Endometrium (tissue), 2 donors: ENCODE data around the gene USH2A.
A peak's percentile ranks its signal among the peaks of the same experiment; 100 is the strongest.

Experiments
- FAIRE-seq: peaks from 2 replicates; lab custom pipeline; 2012; peaks lifted over from hg19 to GRCh38; lab: Jason Lieb, UNC
- donor health status: control.
- donor health status: control.

Gene USH2A

DNA sequence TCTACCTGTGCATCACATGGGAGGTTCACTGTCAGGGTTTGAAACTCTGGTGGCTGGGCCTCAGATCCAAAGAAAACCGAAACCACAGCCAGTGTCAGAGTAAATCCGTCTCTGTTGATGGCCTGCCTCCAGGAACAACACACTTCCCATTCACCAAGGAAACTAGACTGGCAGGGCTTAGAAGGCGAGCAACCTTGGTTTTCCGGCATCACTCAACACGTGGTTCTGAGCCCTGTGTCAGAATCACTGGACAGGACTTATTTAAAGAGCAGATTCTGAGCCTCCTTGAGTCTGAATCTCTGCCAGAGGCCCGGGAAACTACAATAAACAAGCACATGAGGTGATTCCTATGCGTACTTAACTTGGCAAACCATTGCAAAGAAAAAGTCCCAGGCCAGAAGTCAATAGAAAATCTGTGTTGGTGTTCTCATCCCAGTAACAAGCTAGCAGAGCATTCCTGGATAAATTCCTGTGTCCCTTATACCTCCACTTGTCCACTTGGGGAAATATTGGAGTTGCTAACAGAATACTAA is 786.1 kb downstream of the USH2A start:
- FAIRE-seq = no peak

DNA sequence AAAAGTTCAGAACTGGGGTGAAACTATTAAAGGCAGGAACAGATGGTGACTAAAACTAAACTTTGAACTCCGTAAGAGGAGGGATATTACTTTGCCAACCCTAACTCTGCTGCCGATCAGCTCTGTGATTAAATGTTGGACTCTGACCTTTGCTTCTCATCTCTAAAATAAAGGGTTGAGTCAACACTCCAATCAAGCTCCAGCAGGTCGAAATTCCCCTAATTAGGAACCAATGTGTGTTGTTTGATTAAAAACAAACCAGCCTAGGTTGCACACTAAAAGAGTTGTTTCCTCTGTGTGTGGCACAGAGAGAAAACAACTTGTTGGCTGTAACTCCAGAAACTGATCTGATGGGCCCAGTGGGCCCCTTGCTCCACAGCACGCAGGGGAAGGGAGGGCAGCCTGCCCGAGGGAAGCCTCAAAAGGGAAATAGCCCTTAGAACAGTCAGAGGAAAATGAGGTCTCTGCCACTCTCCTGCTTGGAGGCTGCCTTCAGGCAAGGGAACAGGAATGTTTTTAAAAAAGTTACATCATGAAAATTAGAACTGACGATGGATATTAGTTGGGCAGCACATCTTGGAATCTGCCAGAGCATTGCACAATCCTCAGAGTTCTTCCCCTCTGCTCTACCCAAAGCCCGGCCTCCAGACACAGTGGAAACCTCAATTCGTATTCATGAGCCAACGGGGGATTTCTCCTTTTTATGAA is 786.8 kb downstream of the USH2A start:
- no peak for FAIRE-seq

DNA sequence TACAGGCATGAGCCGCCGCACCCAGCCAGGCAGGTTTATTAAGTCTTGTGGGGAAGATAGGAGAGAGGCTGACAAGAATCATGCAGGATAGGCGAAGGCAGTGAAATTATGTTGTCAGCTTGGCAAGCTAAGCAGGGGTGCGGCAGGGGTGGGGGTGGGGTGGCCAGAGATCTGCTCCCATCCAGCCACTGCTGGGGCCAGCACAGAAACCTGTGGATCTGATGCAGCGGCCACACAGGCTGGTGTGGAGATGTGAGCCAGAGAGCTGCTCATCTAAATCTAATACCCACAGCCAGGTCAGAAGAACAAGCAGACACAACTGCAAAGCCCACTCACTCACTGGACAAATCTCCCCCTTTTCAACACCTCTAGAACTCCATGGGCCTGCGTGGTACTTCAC is 787.4 kb downstream of the USH2A start:
- FAIRE-seq = no peak

DNA sequence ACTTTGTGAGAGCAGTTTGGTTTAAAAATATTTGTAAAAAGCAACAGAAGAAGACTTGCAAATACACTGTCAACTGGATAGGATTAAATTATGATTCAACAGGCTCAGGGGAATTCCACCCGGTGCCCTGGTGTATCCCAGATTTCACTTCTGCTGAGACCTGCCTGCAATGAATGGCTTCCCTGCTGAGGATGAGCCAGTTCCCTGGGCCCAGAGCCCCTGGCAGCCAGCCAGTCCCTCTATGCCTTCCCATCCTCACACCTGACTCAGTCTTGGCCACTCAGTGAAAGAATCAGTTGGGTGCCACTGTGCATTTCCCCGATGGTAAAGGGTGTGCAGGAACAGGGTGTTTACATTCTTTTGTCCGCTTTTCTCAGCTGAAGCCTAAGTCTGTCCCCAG is 791.8 kb downstream of the USH2A start:
- no peak for FAIRE-seq

DNA sequence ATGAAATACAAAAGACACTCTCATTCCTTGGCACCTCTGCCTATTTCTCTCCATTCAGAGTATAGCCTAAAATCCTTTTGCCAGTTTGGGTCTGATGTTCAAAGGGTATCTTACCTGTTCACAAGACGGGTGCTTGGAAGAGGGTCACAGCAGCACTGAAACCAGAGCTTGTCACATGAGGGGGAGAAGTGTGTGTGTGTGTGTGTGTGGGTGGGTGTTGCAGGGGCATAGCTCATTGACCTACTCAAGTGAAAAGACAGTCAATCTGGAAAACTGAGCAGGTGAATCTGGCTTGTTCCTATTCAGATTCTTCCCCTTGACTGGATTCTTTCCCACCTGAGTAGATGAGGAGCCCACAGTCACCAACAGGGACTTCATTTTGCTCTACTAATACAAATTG is 792.2 kb downstream of the USH2A start:
- FAIRE-seq = no peak

DNA sequence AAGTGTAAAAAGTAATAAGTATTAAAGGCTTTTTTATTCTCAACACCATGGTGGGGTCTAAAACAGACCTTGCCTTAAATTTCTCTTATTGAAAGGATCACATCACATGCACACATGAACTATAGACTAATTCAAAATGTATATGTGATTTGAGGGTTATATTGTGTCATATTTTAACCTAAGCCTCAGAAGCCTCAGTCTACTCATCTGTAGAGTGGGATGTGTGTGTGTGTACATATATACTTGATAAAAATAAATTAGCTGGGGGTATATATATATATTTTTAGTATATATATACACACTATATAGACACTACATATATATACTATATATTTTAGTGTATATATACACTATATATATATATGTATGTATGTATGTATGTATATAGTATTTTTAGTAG is 797.3 kb downstream of the USH2A start:
- no peak for FAIRE-seq

DNA sequence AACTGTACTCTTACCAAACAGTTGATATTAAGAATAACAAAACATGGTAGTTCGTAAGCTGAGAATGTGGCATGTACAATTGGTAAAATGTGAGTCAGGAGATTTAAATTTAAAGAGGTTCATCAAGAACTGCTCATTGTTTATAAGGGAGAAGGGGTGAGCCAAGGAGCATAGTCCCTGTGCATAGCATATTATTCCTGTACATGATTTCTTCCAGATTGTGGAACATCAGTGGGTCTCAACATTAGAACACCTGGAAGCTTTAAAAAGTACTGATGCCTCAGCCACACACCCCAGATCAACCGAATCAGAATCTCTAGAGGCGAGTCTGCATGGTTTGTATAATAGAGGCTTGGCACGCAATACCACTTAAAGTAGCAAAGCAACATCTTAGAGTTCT is 800.1 kb downstream of the USH2A start:
- no peak for FAIRE-seq

DNA sequence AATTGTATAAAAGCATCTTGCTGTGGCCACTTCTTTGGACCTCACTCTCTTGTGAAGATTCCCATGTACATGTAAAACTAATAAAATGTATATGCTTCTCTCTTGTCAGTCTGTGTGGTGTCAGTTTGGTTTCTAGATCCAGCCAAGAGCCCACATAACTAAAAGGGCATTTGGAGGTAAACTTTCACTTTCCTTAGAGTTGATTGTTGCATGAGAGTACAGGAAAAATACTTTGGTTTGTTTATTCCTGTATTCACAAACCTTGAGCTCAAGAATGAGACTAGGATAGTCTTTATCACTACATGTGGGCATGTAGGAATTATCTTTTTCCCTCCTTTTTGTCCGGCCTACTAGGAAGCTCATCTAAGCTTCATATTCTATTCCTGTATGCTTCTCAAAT is 805.3 kb downstream of the USH2A start:
- no peak for FAIRE-seq

DNA sequence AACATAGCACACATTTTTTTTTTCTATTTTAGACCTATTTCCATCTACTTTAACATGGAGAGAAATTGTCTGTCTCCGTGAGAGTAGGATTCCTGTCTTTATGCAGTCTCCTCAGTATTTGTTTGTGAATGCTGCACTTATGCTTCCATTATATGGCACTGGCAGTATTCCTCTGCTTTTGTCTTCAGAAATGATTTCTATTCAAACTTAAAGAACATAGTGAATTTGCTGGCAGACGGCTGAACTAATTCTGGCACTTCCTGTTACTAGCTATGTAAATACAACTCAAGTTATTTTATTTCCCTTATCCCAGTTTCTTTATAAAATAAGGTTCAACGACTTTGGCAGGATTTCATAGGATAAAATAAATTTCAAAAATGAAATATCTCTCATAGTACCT is 810.9 kb downstream of the USH2A start:
- no peak for FAIRE-seq

DNA sequence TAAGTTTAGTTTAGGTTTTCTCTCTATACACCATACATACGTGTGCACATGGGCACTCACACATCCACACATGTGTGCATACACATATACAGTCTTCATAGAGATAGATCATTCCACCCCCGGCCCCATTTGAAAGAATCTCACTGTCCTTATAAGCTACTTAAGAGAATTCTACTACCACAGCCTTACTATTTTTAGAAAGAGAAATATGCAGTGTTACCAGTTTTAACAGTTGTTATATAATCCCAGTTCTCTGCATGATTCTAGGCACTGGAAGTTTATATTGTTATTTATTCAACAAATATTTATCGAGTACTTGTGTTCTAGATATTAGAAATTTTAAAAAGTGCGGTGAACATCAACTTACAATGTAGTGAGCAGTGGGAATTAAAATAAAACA is 814.6 kb downstream of the USH2A start:
- no peak for FAIRE-seq

DNA sequence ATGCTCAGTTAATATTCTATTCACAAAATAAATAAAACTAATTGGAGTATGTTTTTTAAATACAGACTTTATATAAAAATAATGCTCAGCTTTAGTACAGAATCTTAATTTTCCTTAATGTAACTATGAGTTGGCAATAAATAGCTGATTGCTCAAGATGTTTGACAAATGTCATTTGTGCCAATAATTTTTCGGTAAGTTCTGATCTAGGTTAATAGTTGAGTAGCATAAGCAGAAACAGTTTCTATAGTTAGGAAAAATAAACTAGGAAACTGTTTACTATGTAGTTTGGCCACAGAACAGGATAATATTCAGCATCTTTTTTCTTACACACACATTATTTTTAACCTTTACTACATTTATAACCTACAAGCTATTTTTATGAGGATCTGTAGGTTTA is 815.8 kb downstream of the USH2A start:
- FAIRE-seq = no peak

DNA sequence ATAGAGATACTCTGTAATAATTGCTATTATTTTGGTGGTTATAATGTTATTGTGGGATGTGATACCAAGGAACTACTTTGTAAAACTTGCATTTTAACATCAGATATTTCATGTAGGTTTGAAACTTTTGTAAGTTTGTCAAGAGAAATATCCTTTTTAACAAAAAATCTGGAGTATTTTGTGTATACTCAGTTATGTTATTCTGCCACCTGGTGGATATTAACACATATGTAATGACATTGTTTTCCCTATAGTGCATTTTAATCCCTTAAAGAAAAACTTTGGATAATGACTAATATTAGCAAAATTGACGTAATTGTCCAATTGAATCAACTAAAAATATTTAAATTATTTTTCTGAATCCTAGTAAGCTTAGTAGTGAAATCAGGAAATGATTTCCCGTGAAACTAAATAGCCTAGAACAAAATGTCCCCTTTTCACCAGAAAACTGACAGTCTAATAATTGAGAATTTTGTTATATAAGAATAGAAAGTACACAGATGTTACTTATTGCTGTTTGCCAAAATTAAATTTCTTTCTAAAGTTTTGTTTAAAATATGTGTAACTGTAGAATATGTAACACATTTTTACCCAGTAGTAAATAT is 816.6 kb downstream of the USH2A start:
- peak; percentile 78 for FAIRE-seq

DNA sequence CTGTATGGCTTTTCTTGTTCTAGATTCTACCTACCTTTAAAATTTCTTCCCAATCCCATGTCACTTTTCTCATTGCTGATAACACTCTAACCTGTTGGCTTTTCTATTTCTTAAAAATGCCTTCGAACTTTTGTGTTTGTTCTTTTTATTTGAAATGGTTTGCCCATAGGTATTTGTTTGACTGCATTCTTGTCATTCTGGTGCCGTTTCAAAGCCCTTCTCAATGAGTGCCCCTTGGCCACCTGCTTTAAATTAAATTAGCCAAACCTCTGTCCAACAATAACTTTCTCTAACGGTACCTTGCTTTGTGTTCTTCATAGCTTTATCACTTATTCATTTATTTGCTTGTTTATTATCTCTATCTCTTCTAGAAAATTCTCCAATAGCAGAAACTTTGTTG is 817.2 kb downstream of the USH2A start:
- no peak for FAIRE-seq

DNA sequence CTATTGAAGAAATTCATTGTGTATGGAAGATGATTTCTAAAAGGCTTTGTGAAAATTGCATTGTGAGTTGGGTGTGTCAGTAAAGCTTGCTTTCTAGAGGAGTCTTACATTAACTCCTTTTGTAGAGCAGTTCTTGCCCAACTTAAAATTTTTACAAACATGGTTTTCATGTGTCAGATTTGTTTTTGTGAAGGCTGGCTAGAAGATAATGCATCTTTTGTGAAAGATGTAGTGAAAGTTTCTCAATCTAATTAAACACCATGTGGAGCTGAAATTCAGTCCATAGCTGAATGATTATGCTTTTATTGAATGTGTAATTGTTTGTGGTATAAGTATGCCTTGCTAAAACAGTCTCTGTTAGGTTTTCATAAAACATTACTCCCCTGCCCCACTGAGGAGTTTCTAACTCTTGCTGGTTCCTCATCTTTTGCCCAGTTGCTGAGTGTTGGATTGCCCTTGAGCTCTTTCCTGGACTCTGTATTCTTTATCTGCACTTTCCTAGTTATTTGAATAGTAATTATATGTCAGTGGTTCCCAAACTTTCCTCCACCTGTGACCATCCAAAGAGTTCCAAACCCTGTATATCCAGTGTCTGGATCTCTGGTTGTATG is 818.1 kb downstream of the USH2A start:
- no peak for FAIRE-seq

DNA sequence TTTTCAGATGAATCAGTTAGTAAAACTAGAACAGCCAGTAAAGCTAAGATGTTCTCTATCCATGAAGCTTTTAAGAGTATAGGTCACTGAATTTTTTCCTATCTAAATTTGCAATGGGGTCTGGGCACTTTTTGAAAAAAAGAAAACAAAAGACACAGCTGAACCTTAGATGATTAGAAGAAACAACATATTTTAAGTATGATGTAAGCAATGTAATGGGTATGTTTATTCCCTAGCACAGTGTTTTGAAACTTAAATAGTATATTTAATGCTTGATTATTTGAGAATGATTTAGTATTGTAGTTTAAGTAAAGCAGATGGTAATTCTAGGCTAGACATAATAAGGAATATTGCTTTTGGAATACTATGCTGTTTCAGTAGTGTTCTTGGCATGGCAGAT is 819.9 kb downstream of the USH2A start:
- no peak for FAIRE-seq

DNA sequence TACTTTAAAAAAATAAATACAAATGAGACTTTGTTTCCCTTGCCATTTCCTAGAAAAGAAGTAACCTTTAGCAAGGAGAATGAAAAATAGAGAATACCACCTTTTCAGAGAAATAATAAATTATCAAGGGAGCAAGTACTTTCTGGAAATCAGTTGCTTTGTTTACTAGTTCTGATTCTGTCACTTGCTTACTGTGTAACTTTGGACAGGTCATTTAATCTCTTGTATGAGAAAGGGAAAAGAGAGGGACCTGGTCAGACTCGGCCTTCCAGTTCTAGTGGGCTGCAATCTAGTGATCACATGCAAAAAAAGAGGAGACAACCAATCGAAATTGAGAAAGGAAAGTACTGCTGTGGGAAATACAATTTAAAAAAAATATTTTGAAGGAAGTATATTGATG is 822.0 kb downstream of the USH2A start:
- no peak for FAIRE-seq

DNA sequence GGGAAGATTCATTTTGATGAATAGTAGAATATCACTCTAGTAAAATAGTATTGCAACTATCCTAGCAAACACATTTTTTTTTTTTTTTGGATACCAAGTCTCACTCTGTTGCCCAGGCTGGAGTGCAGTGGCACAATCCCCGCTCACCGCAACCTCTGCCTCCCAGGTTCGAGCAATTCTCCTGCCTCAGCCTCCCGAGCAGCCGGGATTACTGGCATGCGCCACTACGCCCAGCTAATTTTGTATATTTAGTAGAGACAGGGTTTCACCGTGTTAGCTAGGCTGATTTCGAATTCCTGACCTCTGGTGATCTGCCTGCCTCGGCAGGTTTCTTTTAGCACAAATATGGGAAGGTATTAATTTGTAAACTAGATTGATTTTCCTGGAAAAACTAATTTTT is 822.4 kb downstream of the USH2A start:
- FAIRE-seq = no peak

DNA sequence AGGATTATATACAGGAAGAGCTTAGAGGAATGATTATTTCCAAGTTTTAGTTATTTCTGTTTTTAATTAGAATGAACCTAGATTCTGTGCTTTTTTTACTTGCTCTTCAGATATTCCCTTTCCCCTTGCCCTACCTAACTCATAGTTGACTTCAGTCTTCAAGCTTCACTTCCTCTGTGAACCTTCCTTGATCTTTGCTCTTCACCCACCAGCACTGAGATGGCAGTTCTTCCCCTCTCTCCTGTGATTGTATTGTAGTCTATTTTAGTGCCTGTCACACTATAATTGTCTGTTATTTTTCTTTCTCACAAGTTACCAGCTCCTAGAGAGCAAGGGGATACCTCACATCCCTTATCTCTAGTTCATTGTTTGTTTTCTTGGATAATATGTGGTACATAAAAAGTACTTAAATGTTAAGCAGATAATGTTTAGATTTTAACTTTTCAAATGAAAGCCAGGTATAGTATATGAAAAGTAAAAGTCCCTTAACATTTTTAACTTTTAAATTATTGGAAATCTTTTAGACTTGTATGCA is 822.9 kb downstream of the USH2A start:
- no peak for FAIRE-seq

DNA sequence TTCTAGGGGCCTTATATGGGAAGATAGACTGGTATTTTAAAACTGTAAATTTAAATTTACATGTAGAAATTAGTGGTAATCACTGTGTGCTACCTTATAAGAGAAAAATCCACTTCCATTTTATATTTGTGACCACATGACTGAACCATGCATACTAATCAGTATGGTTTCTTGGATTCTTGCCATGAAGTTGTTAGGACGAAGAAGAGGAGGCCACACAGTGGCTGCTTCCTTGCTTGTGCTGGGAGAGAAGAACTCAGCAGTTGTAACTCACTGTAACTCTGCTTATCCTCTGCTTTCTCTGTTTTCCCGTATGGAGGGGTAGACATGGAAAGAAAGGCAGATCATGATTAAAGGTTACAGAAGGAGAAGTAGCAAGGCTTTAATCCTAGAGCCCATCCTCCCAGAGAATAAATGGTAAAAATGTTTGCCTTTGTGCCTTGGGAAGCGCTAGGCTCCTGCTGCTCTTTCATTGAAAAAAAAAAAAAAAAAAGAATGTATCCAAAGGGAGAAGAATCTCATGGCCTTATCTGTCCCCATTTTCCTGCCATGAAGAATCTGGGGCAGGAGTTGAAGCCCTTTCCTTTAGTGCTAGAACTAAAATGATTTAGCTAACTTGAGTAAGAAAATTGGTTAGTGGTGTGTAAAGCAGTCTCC is 823.7 kb downstream of the USH2A start:
- FAIRE-seq = no peak

DNA sequence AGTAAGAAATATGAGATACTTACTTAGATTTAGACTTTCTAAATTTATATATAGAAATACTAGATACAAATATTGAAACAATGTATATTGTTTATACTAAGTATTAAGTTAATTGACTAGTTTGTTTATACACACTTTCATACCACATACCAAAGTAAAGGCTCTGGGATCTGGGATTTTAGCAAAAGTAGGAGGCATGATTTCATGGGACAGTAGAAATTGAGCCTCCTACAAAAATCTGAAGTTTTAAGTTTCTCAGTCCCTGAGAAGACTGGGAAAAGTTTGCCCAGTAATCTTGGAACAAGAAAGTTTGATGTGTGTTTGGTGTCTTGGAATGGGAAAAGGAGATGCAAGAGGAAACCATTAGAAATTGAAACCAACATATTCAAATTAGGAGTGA is 825.3 kb downstream of the USH2A start:
- FAIRE-seq = no peak

DNA sequence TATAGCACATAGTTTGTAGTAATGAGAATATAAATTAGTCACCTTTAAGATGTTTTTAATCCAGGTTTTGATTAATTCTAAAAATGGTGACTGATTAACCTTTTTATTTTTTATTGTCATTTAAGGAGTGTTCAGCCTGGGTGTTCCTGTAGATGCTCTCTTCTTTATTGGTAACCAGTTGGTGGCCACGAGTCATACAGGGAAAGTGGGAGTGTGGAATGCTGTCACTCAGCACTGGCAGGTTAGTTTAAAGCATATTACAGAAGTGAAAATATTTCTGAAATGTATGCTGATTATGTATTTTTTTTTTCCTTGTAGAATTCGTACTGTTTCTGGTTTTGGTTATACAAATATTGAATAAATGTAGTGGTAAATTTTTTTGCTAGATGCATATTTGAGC is 828.0 kb downstream of the USH2A start:
- no peak for FAIRE-seq

DNA sequence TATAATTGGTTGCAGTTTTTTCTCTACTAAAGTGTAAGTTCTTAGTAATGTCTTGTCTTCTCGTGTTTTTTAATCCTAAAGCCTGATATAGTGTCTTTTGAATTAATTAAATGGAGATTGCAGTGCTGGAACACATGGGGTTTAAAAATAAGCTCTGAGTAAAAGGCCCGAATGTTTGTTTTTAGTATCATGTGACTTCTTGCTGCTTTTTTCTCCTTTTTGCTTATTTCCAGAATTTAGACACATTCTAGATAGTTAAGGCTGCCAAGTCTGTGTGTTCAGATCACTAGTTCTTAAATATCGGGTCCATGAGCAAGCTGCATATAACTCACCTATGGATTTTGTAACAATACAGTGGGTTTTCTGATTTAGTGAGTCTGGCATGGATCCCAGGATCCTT is 828.6 kb downstream of the USH2A start:
- no peak for FAIRE-seq
